GM12878 (cell line): ENCODE results near the gene LYPD4. TPM values are rescaled to one million over a fixed set of nuclear protein-coding genes. Genes with fewer than 3 reads are reported as not detected.

ENCODE experiments used
- ATF7 ChIP-seq: fragments of 450-650 bp; IDR thresholded peaks from 2 replicates; pipeline ENCODE4 v1.6.1; 2016; ENCODE audit warnings: low read depth, mild to moderate bottlenecking
- BHLHE40 ChIP-seq, 2 experiments: fragments of 450-650 bp in 1 of 2; IDR thresholded peaks; 2 replicates each; pipeline ENCODE4 v1.6.1; 2011 to 2017; ENCODE audit warnings: low read depth in 2 of 2, borderline replicate concordance in 1 of 2, improper control_type of control experiment in 1 of 2, low read length in 1 of 2, mild to moderate bottlenecking in 1 of 2
- CBX5 ChIP-seq: sonication (generic); IDR thresholded peaks from 2 replicates; pipeline ENCODE4 v1.6.1; 2016; ENCODE audit warnings: low read depth, moderate library complexity, mild to moderate bottlenecking, inconsistent platforms
- CEBPB ChIP-seq, 2 experiments: fragments of 150-350 bp in 1 of 2; IDR thresholded peaks; 2 replicates each; pipeline ENCODE4 v1.6.1; 2012 to 2014; ENCODE audit warnings: low read depth in 2 of 2, low read length in 2 of 2, borderline replicate concordance in 1 of 2, inconsistent platforms in 1 of 2
- CREM ChIP-seq: IDR thresholded peaks from 2 replicates; pipeline ENCODE4 v1.6.1; 2014; ENCODE audit warnings: antibody characterized with exemption, low read depth
- EGR1 ChIP-seq, 2 experiments: IDR thresholded peaks; 1 replicate in 1 of 2; 2 replicates in 1 of 2; pipeline ENCODE4 v1.6.1; 2011 to 2012; ENCODE audit warnings: low read depth in 2 of 2, low read length in 2 of 2, borderline replicate concordance in 1 of 2, mild to moderate bottlenecking in 1 of 2, moderate library complexity in 1 of 2
- FOS ChIP-seq: IDR thresholded peaks from 3 replicates; pipeline ENCODE4 v1.6.1; 2011; ENCODE audit warnings: borderline replicate concordance; ENCODE audit not compliant: insufficient read length; ENCODE audit errors: extremely low read depth
- KAT2A ChIP-seq: conservative IDR thresholded peaks from 2 replicates; pipeline ENCODE4 v1.6.1; 2011; ENCODE audit warnings: low read depth, low read length; ENCODE audit not compliant: control insufficient read depth
- MEF2A ChIP-seq: IDR thresholded peaks from 2 replicates; pipeline ENCODE4 v1.6.1; 2011; ENCODE audit warnings: low read depth, mild to moderate bottlenecking, low read length, moderate library complexity; ENCODE audit not compliant: insufficient read depth
- MLLT1 ChIP-seq: fragments of 450-650 bp; IDR thresholded peaks from 2 replicates; pipeline ENCODE4 v1.6.1; 2016; ENCODE audit warnings: mild to moderate bottlenecking
- MTA2 ChIP-seq: fragments of 450-650 bp; IDR thresholded peaks from 2 replicates; pipeline ENCODE4 v1.6.1; 2016; ENCODE audit warnings: low read depth, mild to moderate bottlenecking, moderate library complexity
- MXI1 ChIP-seq: fragments of 150-350 bp; IDR thresholded peaks from 2 replicates; pipeline ENCODE4 v1.6.1; 2011; ENCODE audit warnings: low read depth, mild to moderate bottlenecking, inconsistent platforms, low read length, improper control_type of control experiment
- NFIC ChIP-seq: IDR thresholded peaks from 2 replicates; pipeline ENCODE4 v1.6.1; 2012; ENCODE audit warnings: low read depth, mild to moderate bottlenecking, inconsistent platforms, low read length, moderate library complexity
- NRF1 ChIP-seq: conservative IDR thresholded peaks from 2 replicates; pipeline ENCODE4 v1.6.1; 2011; ENCODE audit warnings: mild to moderate bottlenecking, low read depth, low read length, improper control_type of control experiment
- PML ChIP-seq: IDR thresholded peaks from 2 replicates; pipeline ENCODE4 v1.6.1; 2012; ENCODE audit warnings: low read length, inconsistent platforms
- RBBP5 ChIP-seq: fragments of 200-600 bp; sonication (generic); conservative IDR thresholded peaks from 2 replicates; pipeline ENCODE4 v1.6.1; 2016
- SIN3A ChIP-seq: IDR thresholded peaks from 2 replicates; pipeline ENCODE4 v1.6.1; 2012; ENCODE audit warnings: low read depth, low read length, improper control_type of control experiment
- SMAD1 ChIP-seq: fragments of 450-650 bp; IDR thresholded peaks from 2 replicates; pipeline ENCODE4 v1.6.1; 2018; ENCODE audit warnings: mild to moderate bottlenecking, low read depth; ENCODE audit not compliant: partially characterized antibody
- SMC3 ChIP-seq: IDR thresholded peaks from 2 replicates; pipeline ENCODE4 v1.6.1; 2011; ENCODE audit warnings: low read length, improper control_type of control experiment, borderline replicate concordance
- STAT1 ChIP-seq: fragments of 450-650 bp; conservative IDR thresholded peaks from 2 replicates; pipeline ENCODE4 v1.6.1; 2014; ENCODE audit warnings: antibody characterized with exemption, mild to moderate bottlenecking
- SUZ12 ChIP-seq: fragments of 200-600 bp; sonication (generic); IDR thresholded peaks from one replicate; pipeline ENCODE4 v1.6.1; 2018; ENCODE audit warnings: antibody characterized with exemption, mild to moderate bottlenecking; ENCODE audit not compliant: unreplicated experiment
- TCF12 ChIP-seq: IDR thresholded peaks from 2 replicates; pipeline ENCODE4 v1.6.1; 2011; ENCODE audit warnings: low read depth, mild to moderate bottlenecking, low read length
- TCF3 ChIP-seq: IDR thresholded peaks from 2 replicates; pipeline ENCODE4 v1.6.1; 2012; ENCODE audit warnings: low read depth, mild to moderate bottlenecking, low read length, borderline replicate concordance; ENCODE audit not compliant: insufficient read depth
- USF1 ChIP-seq: IDR thresholded peaks from 2 replicates; pipeline ENCODE4 v1.6.1; 2011; ENCODE audit warnings: borderline replicate concordance, low read depth, mild to moderate bottlenecking, moderate library complexity, mixed read lengths, low read length; ENCODE audit not compliant: insufficient read depth; ENCODE audit errors: extremely low read length
- ZNF207 ChIP-seq: fragments of 450-650 bp; IDR thresholded peaks from 2 replicates; pipeline ENCODE4 v1.6.1; 2014; ENCODE audit warnings: antibody characterized with exemption, mild to moderate bottlenecking, borderline replicate concordance
- ZNF217 ChIP-seq: fragments of 450-650 bp; IDR thresholded peaks from 2 replicates; pipeline ENCODE4 v1.6.1; 2017; ENCODE audit warnings: antibody characterized with exemption, mild to moderate bottlenecking
- polyA plus RNA-seq, 11 experiments: library from polyadenylated mRNA; depleted of rRNA in 4 of 11; unstranded in 6 of 11; stranded (reverse) in 5 of 11; fragments of >200 nt; fragmentation: Nextera tagmentation in 4 of 11; fragmentation: Illumina TruSeq in 1 of 11; extraction: Ambion mirVana in 4 of 11; extraction: Trizol in 1 of 11; gene quantifications; 1 replicate in 1 of 11; 2 replicates in 10 of 11; pipeline versions ENCODE4 v1.2.1 to v1.2.3, GENCODE V29; 2011 to 2016; ENCODE audit warnings: inconsistent platforms in 2 of 11, missing spikeins in 2 of 11, low read depth in 1 of 11
- total RNA-seq, 4 experiments: library from RNA; depleted of rRNA in 3 of 4; stranded (reverse); fragments of >200 nt in 3 of 4; fragmentation: Illumina TruSeq in 1 of 4; extraction: Trizol in 1 of 4; gene quantifications; 2 replicates each; pipeline versions ENCODE4 v1.2.1 to v1.2.3, GENCODE V29; 2013 to 2021

Gene LYPD4
- total and polyA plus RNA-seq, 10 of the 15 experiments (the other 5 are each of a cell fraction or from before 2014, with no cell fraction given) = not detected

- TF ChIP-seq SMC3 = no peak
- TF ChIP-seq ZNF207 = no peak
- TF ChIP-seq ATF7 = peak; percentile 67
- TF ChIP-seq STAT1 = no peak
- peak; percentile 79 for TF ChIP-seq MLLT1
- no peak for TF ChIP-seq USF1
- no peak for TF ChIP-seq RBBP5
- TF ChIP-seq NRF1 = no peak
- peak; percentile 76 for TF ChIP-seq MXI1
- peak; percentile 49; the same call in 1 of the 2 replicates for TF ChIP-seq MEF2A
- no peak; the same call in 1 of the 2 replicates for TF ChIP-seq PML
- TF ChIP-seq CEBPB (IDR thresholded peaks at IDR 0.05; ENCODE audit: borderline replicate concordance in 1 of 2, low read depth in 2 of 2, low read length in 2 of 2) = no peak
- TF ChIP-seq MTA2 = peak; percentile 78; the same call in 1 of the 2 replicates
- TF ChIP-seq EGR1 (IDR thresholded peaks at IDR 0.05; ENCODE audit: borderline replicate concordance in 1 of 2, low read depth in 2 of 2, low read length in 2 of 2) = peak in 1 of 2 experiments; percentile 42; a peak in 1 of 3 replicates
- TF ChIP-seq BHLHE40 (IDR thresholded peaks at IDR 0.05; ENCODE audit: borderline replicate concordance in 1 of 2, low read depth in 2 of 2, low read length in 1 of 2) = peak; percentile 79 to 89
- peak; percentile 80; the same call in 1 of the 2 replicates for TF ChIP-seq NFIC
- TF ChIP-seq CREM = peak; percentile 84
- peak; percentile 99 for TF ChIP-seq TCF12
- no peak for TF ChIP-seq KAT2A
- TF ChIP-seq SUZ12 = no peak
- TF ChIP-seq CBX5 = 0 out of 2 replicates have a peak, but pooled peaks have one; percentile 58
- peak; percentile 28; the same call in 1 of the 2 replicates for TF ChIP-seq SIN3A
- TF ChIP-seq SMAD1 = peak; percentile 66
- peak; percentile 99 for TF ChIP-seq TCF3
- TF ChIP-seq FOS = no peak
- TF ChIP-seq ZNF217 = no peak
Observed at GRCh38 chr19:41876847-41877832, 32.7 kb upstream of the LYPD4 start, which contains the start of gene CD79A (continued).
